ENCODE measurements around the gene NTN4.
"Not testable (repeated sequence)": the region's sequence is repeated elsewhere in the genome, so short reads cannot be mapped to it uniquely, and the experiment has no call there.

Gene NTN4

GRCh38 chr12:95709152-95709551 is 81.4 kb downstream of the NTN4 start:
- DNase-seq (ENCODE audit: low read depth): no peak

- no peak for DNase-seq (ENCODE audit: low read depth)
Observed at GRCh38 chr12:95705143-95705542, 85.4 kb downstream of the NTN4 start.

GRCh38 chr12:95703986-95704385 is 86.6 kb downstream of the NTN4 start:
- no peak for DNase-seq (ENCODE audit: low read depth)

GRCh38 chr12:95701722-95702418 is 88.7 kb downstream of the NTN4 start:
- no peak for DNase-seq (ENCODE audit: low read depth)

GRCh38 chr12:95701275-95701674 is 89.3 kb downstream of the NTN4 start:
- no peak for DNase-seq (ENCODE audit: low read depth)

GRCh38 chr12:95700316-95700785 is 90.2 kb downstream of the NTN4 start:
- no peak for DNase-seq (ENCODE audit: low read depth)

- no peak for DNase-seq (ENCODE audit: low read depth)
Observed at GRCh38 chr12:95699579-95699978, 91.0 kb downstream of the NTN4 start.

- no peak for DNase-seq (ENCODE audit: low read depth)
Observed at GRCh38 chr12:95694136-95694535, 96.4 kb downstream of the NTN4 start.

GRCh38 chr12:95693689-95694088 is 96.9 kb downstream of the NTN4 start:
- no peak for DNase-seq (ENCODE audit: low read depth)

GRCh38 chr12:95690861-95691635 is 99.5 kb downstream of the NTN4 start:
- DNase-seq (ENCODE audit: low read depth): no peak

- no peak for DNase-seq (ENCODE audit: low read depth)
Observed at GRCh38 chr12:95687937-95688336, 102.6 kb downstream of the NTN4 start.

- DNase-seq (ENCODE audit: low read depth): no peak
Observed at GRCh38 chr12:95683418-95683817, 107.1 kb downstream of the NTN4 start.

GRCh38 chr12:95681210-95681765 is 109.3 kb downstream of the NTN4 start:
- DNase-seq (ENCODE audit: low read depth): no peak

- no peak for DNase-seq (ENCODE audit: low read depth)
Observed at GRCh38 chr12:95678684-95679083, 111.9 kb downstream of the NTN4 start.

- DNase-seq (ENCODE audit: low read depth): not testable (repeated sequence)
Observed at GRCh38 chr12:95677782-95678181, 112.8 kb downstream of the NTN4 start.

- no peak for DNase-seq (ENCODE audit: low read depth)
Observed at GRCh38 chr12:95674631-95675030, 115.9 kb downstream of the NTN4 start.

GRCh38 chr12:95674163-95674562 is 116.4 kb downstream of the NTN4 start:
- no peak for DNase-seq (ENCODE audit: low read depth)

- no peak for DNase-seq (ENCODE audit: low read depth)
Observed at GRCh38 chr12:95673576-95673975, 117.0 kb downstream of the NTN4 start.

- DNase-seq (ENCODE audit: low read depth): no peak
Observed at GRCh38 chr12:95672166-95672565, 118.4 kb downstream of the NTN4 start.

GRCh38 chr12:95671265-95671664 is 119.3 kb downstream of the NTN4 start:
- no peak for DNase-seq (ENCODE audit: low read depth)

- DNase-seq (ENCODE audit: low read depth): no peak
Observed at GRCh38 chr12:95663525-95663924, 127.0 kb downstream of the NTN4 start.

- DNase-seq (ENCODE audit: low read depth): no peak
Observed at GRCh38 chr12:95661360-95661759, 129.2 kb downstream of the NTN4 start.

GRCh38 chr12:95658386-95658785 is 132.2 kb downstream of the NTN4 start:
- DNase-seq (ENCODE audit: low read depth): no peak
